Panc1 (cell line): ENCODE data around the gene TMEM120B. TPM values are rescaled to one million over a fixed set of nuclear protein-coding genes. Genes with fewer than 3 reads are reported as not detected.

Source experiments
- ATAC-seq: fragments of 200-7000 bp; cut with Tn5 transposase; 2 replicates; pipeline ENCODE4 v1.9.1; 2020; ENCODE audit warnings: mild to moderate bottlenecking, moderate library complexity
- BruUV-seq: library from RNA; stranded (reverse); fragments of 400-500 nt; replicated peaks from 2 replicates; lab custom pipeline; 2021; lab: Mats Ljungman, UMichigan
- CTCF ChIA-PET: fragments of 300-600 bp; sonication (Branson Sonifier 250); formaldehyde crosslinking; loops from one replicate; lab custom pipeline; 2022; ENCODE audit warnings: antibody characterized with exemption; lab: Charles Lee
- POLR2A ChIA-PET: fragments of 300-600 bp; sonication (Branson Sonifier 250); formaldehyde crosslinking; loops from one replicate; lab custom pipeline; 2022; ENCODE audit warnings: antibody characterized with exemption; lab: Charles Lee
- DNase-seq: peaks from one replicate; pipeline ENCODE4 v3.0.0-alpha.2; 2010; ENCODE audit warnings: low read depth, low spot score
- H3K27ac ChIP-seq: 2 replicates; pipeline ENCODE4 v1.5.1; 2011; ENCODE audit warnings: mild to moderate bottlenecking, low read length, inconsistent platforms
- H3K27me3 ChIP-seq: fragments of 200-500 bp; sonication (Bioruptor generic); 2 replicates; pipeline ENCODE4 v1.6.0; 2014; ENCODE audit warnings: low read length, inconsistent platforms; ENCODE audit not compliant: control insufficient read depth, insufficient read depth
- H3K36me3 ChIP-seq: fragments of 200-500 bp; sonication (Bioruptor generic); 2 replicates; pipeline ENCODE4 v1.5.1; 2014; ENCODE audit warnings: inconsistent platforms, mild to moderate bottlenecking, low read length, moderate library complexity; ENCODE audit not compliant: control insufficient read depth, insufficient read depth
- H3K4me1 ChIP-seq: 2 replicates; pipeline ENCODE4 v1.5.1; 2011; ENCODE audit warnings: inconsistent platforms, mild to moderate bottlenecking, low read length, moderate library complexity; ENCODE audit not compliant: control insufficient read depth, insufficient read depth
- H3K4me3 ChIP-seq, 2 experiments: 2 replicates each; pipeline ENCODE4 v1.5.1; 2011 to 2012; ENCODE audit warnings: low read depth in 2 of 2, low read length in 2 of 2, mild to moderate bottlenecking in 2 of 2, inconsistent platforms in 1 of 2, moderate library complexity in 1 of 2
- H3K9me3 ChIP-seq: fragments of 200-500 bp; sonication (Bioruptor generic); 2 replicates; pipeline ENCODE4 v1.5.1; 2014; ENCODE audit warnings: low read depth, mild to moderate bottlenecking, inconsistent platforms, low read length, moderate library complexity; ENCODE audit not compliant: control insufficient read depth, insufficient read depth
- CTCF ChIP-seq: fragments of 450-650 bp; IDR thresholded peaks from 2 replicates; pipeline ENCODE4 v1.5.1; 2017; ENCODE audit warnings: mild to moderate bottlenecking
- POLR2AphosphoS5 ChIP-seq: IDR thresholded peaks from 2 replicates; pipeline ENCODE4 v1.6.1; 2012; ENCODE audit warnings: mild to moderate bottlenecking, low read depth, low read length, moderate library complexity
- REST ChIP-seq, 2 experiments: IDR thresholded peaks; 2 replicates each; pipeline ENCODE4 v1.6.1; 2011 to 2012; ENCODE audit warnings: low read depth in 2 of 2, control low read depth in 1 of 2, low read length in 1 of 2, mild to moderate bottlenecking in 1 of 2, moderate library complexity in 1 of 2; ENCODE audit not compliant: insufficient read depth in 1 of 2
- SIN3A ChIP-seq: IDR thresholded peaks from 2 replicates; pipeline ENCODE4 v1.6.1; 2012; ENCODE audit warnings: low read depth, mild to moderate bottlenecking, low read length, moderate library complexity, borderline replicate concordance; ENCODE audit not compliant: insufficient read depth
- TCF7L2 ChIP-seq: IDR thresholded peaks from 2 replicates; pipeline ENCODE4 v1.6.1; 2011; ENCODE audit warnings: mild to moderate bottlenecking, low read depth, low read length, inconsistent platforms
- in situ Hi-C: cut with HindIII; loops from 2 replicates; pipeline ENCODE4 v1.10.0; 2016; ENCODE audit warnings: low sequenced_read_pairs, low pct_unique_long_range_greater_than_20kb
- intact Hi-C: fragments of 100-400 bp; cut with micrococcal nuclease; formaldehyde crosslinking; loops from one replicate; pipeline ENCODE4 v1.10.0; 2022; ENCODE audit not compliant: unreplicated experiment
- total RNA-seq: library from RNA; stranded (reverse); gene quantifications from one replicate; pipeline ENCODE4 v1.2.1, GENCODE V29; 2021; ENCODE audit not compliant: unreplicated experiment

Gene TMEM120B
- total RNA-seq, 1 experiment from 2014 or later, result 22.3 TPM

GRCh38 chr12:121806009-121806545, 93.5 kb downstream of the TMEM120B start:
- H3K4me3 ChIP-seq, result peak overlapping the region; percentile 55 to 62
- H3K27ac ChIP-seq, result peak overlapping the region; percentile 88
- ChIA-PET POLR2A (interaction anchor here (0.9 kb wide), 1 partner anchor 8 kb away, joined by 3 read pairs; no protein-coding TSS in a partner anchor), CTCF (no interaction called here)
- H3K27me3 ChIP-seq, result no peaks in the 10 kb centered on the region
- TSS peak; percentile 27 for BruUV-seq
- peaks cover 22% of the 10 kb centered on the region for H3K4me1 ChIP-seq
- no peak for ATAC-seq
- intact Hi-C loops, result no loop called here
- peaks cover 8% of the 10 kb centered on the region for H3K36me3 ChIP-seq
- no peak for DNase-seq
- in situ Hi-C loops, result no loop called here
- no peaks in the 10 kb centered on the region for H3K9me3 ChIP-seq
- TF ChIP-seq SIN3A (peak; percentile 30), REST (IDR thresholded peaks at IDR 0.05; ENCODE audit: insufficient read depth in 1 of 2, low read depth in 2 of 2, low read length in 1 of 2) (no peak), TCF7L2 (no peak)

- Histone ChIP-seq H3K27ac (peak overlapping the region; percentile 88), H3K27me3 (no peaks in the 10 kb centered on the region), H3K4me1 (peaks cover 23% of the 10 kb centered on the region), H3K36me3 (peaks cover 8% of the 10 kb centered on the region), H3K4me3 (peak overlapping the region; percentile 55 to 62), H3K9me3 (no peaks in the 10 kb centered on the region)
- in situ Hi-C loops, result no loop called here
- CTCF ChIA-PET, result interaction anchor here (0.6 kb wide), 1 partner anchor 17 kb away, joined by 3 read pairs; no protein-coding TSS in a partner anchor
- DNase-seq (no peak), ATAC-seq (no peak)
- intact Hi-C loops, result no loop called here
- BruUV-seq, result no TSS peak
- POLR2A ChIA-PET, result interaction anchor here (0.7 to 0.9 kb wide), 2 partner anchors 9 to 19 kb away, joined by 3 to 4 read pairs; no protein-coding TSS in a partner anchor
- TF ChIP-seq POLR2AphosphoS5, result no peak
- TF ChIP-seq TCF7L2, result no peak
- TF ChIP-seq REST (IDR thresholded peaks at IDR 0.05; ENCODE audit: insufficient read depth in 1 of 2, low read depth in 2 of 2, low read length in 1 of 2), result no peak
- no peak for TF ChIP-seq SIN3A
- no peak for TF ChIP-seq CTCF
These were observed 94.2 kb downstream of the TMEM120B start for GRCh38 chr12:121806546-121807423.
